ENCODE results near the gene HRK. TPM values are rescaled to one million over a fixed set of nuclear protein-coding genes. Genes with fewer than 3 reads are reported as not detected.

HRK gene
- total and polyA plus RNA-seq, 10 of the 15 experiments (the other 5 are each of a cell fraction or from before 2014, with no cell fraction given): not detected

GRCh38 chr12:116806845-116807440 lies 74.3 kb downstream of the HRK start:
- Histone ChIP-seq H3K27me3 (replicated peaks in 1 of 2; ENCODE audit: control insufficient read depth in 2 of 2, insufficient read depth in 2 of 2, low read length in 1 of 2) (no peaks in the 10 kb centered on the region), H4K20me1 (ENCODE audit: control insufficient read depth, insufficient read depth) (no peaks in the 10 kb centered on the region), H2AFZ (ENCODE audit: control insufficient read depth, low read depth, low read length) (no peak overlapping the region), H3K27ac (ENCODE audit: control insufficient read depth, insufficient read depth) (no peak overlapping the region), H3K4me2 (ENCODE audit: control insufficient read depth, insufficient read depth) (no peak overlapping the region), H3K79me2 (ENCODE audit: control insufficient read depth, insufficient read depth, low read length) (no peaks in the 10 kb centered on the region), H3K9ac (ENCODE audit: control insufficient read depth, insufficient read depth, low read length) (no peak overlapping the region), H3K9me3 (replicated peaks; ENCODE audit: control insufficient read depth, insufficient read depth, low read length) (no peaks in the 10 kb centered on the region), H3K4me1 (ENCODE audit: control insufficient read depth, insufficient read depth, low read length) (no peaks in the 10 kb centered on the region), H3K36me3 (ENCODE audit: control insufficient read depth in 2 of 2, insufficient read depth in 2 of 2, low read length in 1 of 2) (no peaks in the 10 kb centered on the region; a peak in 1 of 4 replicates), H3K4me3 (no peak overlapping the region)
- ChIA-PET CTCF (interaction anchor here (0.6 kb wide), 1 partner anchor 79 kb away, joined by 3 read pairs; no protein-coding TSS in a partner anchor), RAD21 (ENCODE audit: unreplicated experiment) (interaction anchor here (0.7 kb wide), 1 partner anchor 110 kb away, joined by 3 read pairs; no protein-coding TSS in a partner anchor), SMC1A (ENCODE audit: uncharacterized antibody, unreplicated experiment) (no interaction called here), POLR2A (no interaction called here)
- WGBS (ENCODE audit: insufficient coverage, insufficient replicate concordance, low lambda C conversion rate, missing lambda C conversion rate): 89% methylated on average over 10 of the region's 10 CpGs
- TF ChIP-seq NFYB (IDR thresholded peaks at IDR 0.05; ENCODE audit: insufficient read depth, low read depth, low read length): peak; percentile 50
- TF ChIP-seq NFIC (IDR thresholded peaks at IDR 0.05; ENCODE audit: low read depth, low read length): no peak
- ATAC-seq: no peak
- intact Hi-C loops (cut with micrococcal nuclease; ENCODE audit: unreplicated experiment): no loop called here
- in situ Hi-C loops (cut with MboI): no loop called here
- DNase-seq (ENCODE audit: low read depth, low spot score): no peak
- no peak for FAIRE-seq
- BruUV-seq (replicated peaks): no TSS peak

Other genes with a start within 250 kb of the HRK start
- 21.4 and 22.5 TPM in 2 replicates for gene SPRING1, start 143.4 kb downstream of the HRK start, total RNA-seq (2014; rRNA removed)
- gene SPRING1, start 143.4 kb downstream of the HRK start, total RNA-seq (2014; rRNA removed; fragmentation: Illumina TruSeq; extraction: Trizol): 9.3 and 10.1 TPM in 2 replicates
- 25.7 and 26.6 TPM in 2 replicates for gene SPRING1, start 143.4 kb downstream of the HRK start, total RNA-seq (2021)
- gene SPRING1, start 143.4 kb downstream of the HRK start, polyA plus RNA-seq (2011; rRNA removed): 15.6 and 16.7 TPM in 2 replicates
- gene SPRING1, start 143.4 kb downstream of the HRK start, polyA plus RNA-seq (2014; fragmentation: Illumina TruSeq; extraction: Trizol): 9.3 and 11.4 TPM in 2 replicates
- 1 to 10 TPM; 2.5 to 4.4 TPM for gene SPRING1, start 143.4 kb downstream of the HRK start, polyA plus RNA-seq (2014; fragmentation: Nextera tagmentation; extraction: Ambion mirVana)
- 15.2 and 16.6 TPM in 2 replicates for gene SPRING1, start 143.4 kb downstream of the HRK start, polyA plus RNA-seq (2014; rRNA removed)
- gene SPRING1, start 143.4 kb downstream of the HRK start, polyA plus RNA-seq (2016; fragmentation: Nextera tagmentation; extraction: Ambion mirVana): 10 to 100 TPM; 12.1 to 17.3 TPM
- 8.0 and 8.8 TPM in 2 replicates for gene RNFT2, start 143.1 kb downstream of the HRK start, total RNA-seq (2014; rRNA removed)
- gene RNFT2, start 143.1 kb downstream of the HRK start, total RNA-seq (2014; rRNA removed; fragmentation: Illumina TruSeq; extraction: Trizol): 6.1 and 8.7 TPM in 2 replicates
- 17.3 and 21.0 TPM in 2 replicates for gene RNFT2, start 143.1 kb downstream of the HRK start, total RNA-seq (2021)
- gene RNFT2, start 143.1 kb downstream of the HRK start, polyA plus RNA-seq (2011; rRNA removed): 8.1 and 10.5 TPM in 2 replicates
- 2.4 and 2.5 TPM in 2 replicates for gene RNFT2, start 143.1 kb downstream of the HRK start, polyA plus RNA-seq (2014; fragmentation: Illumina TruSeq; extraction: Trizol)
- 10 to 100 TPM in 1 of 2 experiments, 1 to 10 TPM in 1; 3.5 to 12.7 TPM for gene RNFT2, start 143.1 kb downstream of the HRK start, polyA plus RNA-seq (2014; fragmentation: Nextera tagmentation; extraction: Ambion mirVana)
- 7.0 and 7.7 TPM in 2 replicates for gene RNFT2, start 143.1 kb downstream of the HRK start, polyA plus RNA-seq (2014; rRNA removed)
- gene RNFT2, start 143.1 kb downstream of the HRK start, polyA plus RNA-seq (2016; fragmentation: Nextera tagmentation; extraction: Ambion mirVana): 10 to 100 TPM; 12.3 to 14.2 TPM
- 4.3 and 4.6 TPM in 2 replicates for gene FBXW8, start 29.5 kb upstream of the HRK start, total RNA-seq (2014; rRNA removed)
- gene FBXW8, start 29.5 kb upstream of the HRK start, total RNA-seq (2014; rRNA removed; fragmentation: Illumina TruSeq; extraction: Trizol): 2.5 and 2.6 TPM in 2 replicates
- gene FBXW8, start 29.5 kb upstream of the HRK start, total RNA-seq (2021): 6.8 and 7.5 TPM in 2 replicates
- gene FBXW8, start 29.5 kb upstream of the HRK start, polyA plus RNA-seq (2011; rRNA removed): 4.0 and 7.3 TPM in 2 replicates
- 3.9 and 4.5 TPM in 2 replicates for gene FBXW8, start 29.5 kb upstream of the HRK start, polyA plus RNA-seq (2014; fragmentation: Illumina TruSeq; extraction: Trizol)
- gene FBXW8, start 29.5 kb upstream of the HRK start, polyA plus RNA-seq (2014; fragmentation: Nextera tagmentation; extraction: Ambion mirVana): under 1 TPM; 0.49 to 0.52 TPM
- gene FBXW8, start 29.5 kb upstream of the HRK start, polyA plus RNA-seq (2014; rRNA removed): 4.5 and 5.0 TPM in 2 replicates
- gene FBXW8, start 29.5 kb upstream of the HRK start, polyA plus RNA-seq (2016; fragmentation: Nextera tagmentation; extraction: Ambion mirVana): 1 to 10 TPM; 4.0 to 5.4 TPM
- 14.9 and 18.7 TPM in 2 replicates for gene TESC, start 218.0 kb upstream of the HRK start, total RNA-seq (2014; rRNA removed)
- 6.2 and 7.6 TPM in 2 replicates for gene TESC, start 218.0 kb upstream of the HRK start, total RNA-seq (2014; rRNA removed; fragmentation: Illumina TruSeq; extraction: Trizol)
- 14.1 and 16.5 TPM in 2 replicates for gene TESC, start 218.0 kb upstream of the HRK start, total RNA-seq (2021)
- gene TESC, start 218.0 kb upstream of the HRK start, polyA plus RNA-seq (2011; rRNA removed): 27.2 and 52.1 TPM in 2 replicates
- gene TESC, start 218.0 kb upstream of the HRK start, polyA plus RNA-seq (2014; fragmentation: Illumina TruSeq; extraction: Trizol): 3.0 and 8.1 TPM in 2 replicates
- gene TESC, start 218.0 kb upstream of the HRK start, polyA plus RNA-seq (2014; fragmentation: Nextera tagmentation; extraction: Ambion mirVana): 1 to 10 TPM in 1 of 2 experiments, under 1 TPM in 1; 0.47 to 4.1 TPM
- 15.8 and 22.8 TPM in 2 replicates for gene TESC, start 218.0 kb upstream of the HRK start, polyA plus RNA-seq (2014; rRNA removed)
- 10 to 100 TPM; 16.6 to 17.8 TPM for gene TESC, start 218.0 kb upstream of the HRK start, polyA plus RNA-seq (2016; fragmentation: Nextera tagmentation; extraction: Ambion mirVana)

Data from GM12878 (cell line).